DMS114 treated with DMSO at 0.1 percent for 48 hours (cell line): ENCODE data around the gene CLDN16.

ENCODE experiments used
- DNase-seq: peaks from one replicate; lab custom pipeline; 2025; ENCODE audit not compliant: unreplicated experiment; lab: John Stamatoyannopoulos, UW

CLDN16 gene

DNA sequence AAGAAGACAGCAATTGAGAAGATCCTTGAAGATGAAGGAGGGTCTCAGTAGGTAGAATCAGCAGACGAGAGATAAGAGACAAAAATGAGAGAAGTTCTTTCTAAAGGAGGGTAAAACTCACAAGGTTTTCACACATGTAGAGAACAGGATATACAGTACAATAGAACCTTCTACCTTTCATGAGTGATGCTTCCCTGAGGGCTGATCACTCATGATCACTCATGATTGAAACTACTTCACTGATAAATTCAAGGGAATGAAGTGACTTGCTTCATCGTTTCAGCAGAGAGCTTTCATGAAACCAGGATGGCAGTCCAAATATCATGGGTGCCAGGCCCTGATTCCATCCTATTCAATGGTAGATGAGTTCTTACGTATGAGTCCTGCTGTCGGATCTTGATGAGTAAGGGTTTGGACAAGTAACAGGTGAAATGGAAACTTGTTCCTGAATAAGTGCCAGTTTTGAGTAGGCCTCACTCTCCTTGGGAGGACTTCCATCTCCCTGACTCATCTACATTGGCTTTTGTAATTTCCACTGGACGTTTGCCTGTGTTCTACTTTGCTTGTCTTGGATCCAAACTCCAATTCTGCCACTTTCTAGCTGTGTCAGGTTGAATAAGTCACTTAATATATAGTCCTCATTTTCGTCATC is 9.6 kb upstream of the CLDN16 start:
- no peak for DNase-seq

DNA sequence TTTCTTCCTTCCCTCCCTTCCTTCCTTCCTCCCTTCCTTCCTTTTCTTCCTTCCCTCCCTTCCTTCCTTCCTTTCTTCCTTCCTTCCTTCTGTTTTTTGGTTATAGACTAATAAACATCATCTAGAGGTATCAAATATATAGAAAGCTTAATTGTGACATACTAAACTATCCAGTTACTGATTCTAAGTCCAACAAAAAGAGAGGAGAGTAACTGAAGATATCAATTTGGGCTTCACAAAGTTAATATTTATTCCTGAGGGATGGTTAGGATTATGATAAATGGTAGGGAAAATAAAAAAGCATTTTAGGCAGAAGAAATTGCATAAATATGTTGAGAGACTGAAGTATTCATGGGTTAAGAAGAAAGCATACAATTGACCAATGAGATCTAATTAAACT is 7.8 kb upstream of the CLDN16 start:
- no peak for DNase-seq

DNA sequence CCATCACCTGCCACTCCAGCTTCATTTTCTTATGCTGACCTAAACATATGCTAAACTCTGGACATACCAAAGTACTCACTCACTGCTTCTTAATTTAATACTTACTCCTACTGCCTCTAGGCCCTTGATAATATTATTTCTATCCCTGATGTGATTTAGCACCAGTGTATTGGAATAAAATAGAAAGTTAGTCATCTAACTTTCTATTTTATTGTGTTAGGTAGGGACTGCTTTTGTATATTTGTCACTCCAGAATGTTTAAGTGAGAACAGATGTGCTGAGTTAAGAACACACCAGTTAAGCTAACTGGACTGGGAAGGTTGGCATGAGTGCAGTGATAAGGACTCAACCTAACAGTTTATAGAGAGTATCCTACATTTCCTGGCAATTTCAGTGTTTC is 6.5 kb upstream of the CLDN16 start:
- DNase-seq, result no peak

DNA sequence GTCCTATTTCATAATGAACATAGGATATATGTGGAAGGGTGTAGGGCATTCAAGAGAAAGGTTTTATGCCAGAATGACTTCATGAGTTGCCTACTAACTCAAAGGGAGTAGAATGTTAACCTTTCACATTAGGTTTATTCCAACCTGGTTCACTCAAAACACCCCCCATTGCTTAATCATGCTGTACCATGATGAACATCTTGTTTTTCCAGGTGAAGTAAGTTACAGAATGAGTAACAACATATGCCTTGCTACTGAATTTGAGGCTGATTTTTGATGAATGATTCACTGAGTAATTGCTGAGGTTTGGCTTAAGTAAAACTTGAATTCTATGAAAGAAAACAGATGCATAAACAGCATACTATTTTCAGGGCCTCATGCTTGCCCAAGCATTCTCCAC is 5.9 kb upstream of the CLDN16 start:
- no peak for DNase-seq

DNA sequence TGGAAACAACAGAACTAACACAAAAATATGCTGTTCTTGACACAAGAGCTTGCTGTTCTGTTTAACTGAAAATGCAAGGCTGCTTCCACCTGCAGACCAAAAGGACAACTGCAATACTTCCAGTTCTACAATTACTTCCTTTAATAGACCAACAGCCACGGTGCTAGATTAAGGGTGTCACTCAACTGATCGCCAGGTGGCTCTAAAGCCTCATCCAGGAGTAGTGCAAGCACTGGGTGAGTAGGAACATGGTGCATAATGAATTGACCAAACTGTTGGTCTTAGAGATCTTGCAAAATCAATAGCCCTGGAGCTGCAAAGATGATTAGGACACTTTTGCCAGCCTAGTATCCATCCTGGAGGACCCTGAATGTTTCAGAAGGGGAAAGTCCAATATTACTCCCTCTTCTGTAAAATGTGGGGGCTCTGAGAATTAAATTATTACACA is 3.6 kb upstream of the CLDN16 start:
- peak; percentile 5 for DNase-seq

DNA sequence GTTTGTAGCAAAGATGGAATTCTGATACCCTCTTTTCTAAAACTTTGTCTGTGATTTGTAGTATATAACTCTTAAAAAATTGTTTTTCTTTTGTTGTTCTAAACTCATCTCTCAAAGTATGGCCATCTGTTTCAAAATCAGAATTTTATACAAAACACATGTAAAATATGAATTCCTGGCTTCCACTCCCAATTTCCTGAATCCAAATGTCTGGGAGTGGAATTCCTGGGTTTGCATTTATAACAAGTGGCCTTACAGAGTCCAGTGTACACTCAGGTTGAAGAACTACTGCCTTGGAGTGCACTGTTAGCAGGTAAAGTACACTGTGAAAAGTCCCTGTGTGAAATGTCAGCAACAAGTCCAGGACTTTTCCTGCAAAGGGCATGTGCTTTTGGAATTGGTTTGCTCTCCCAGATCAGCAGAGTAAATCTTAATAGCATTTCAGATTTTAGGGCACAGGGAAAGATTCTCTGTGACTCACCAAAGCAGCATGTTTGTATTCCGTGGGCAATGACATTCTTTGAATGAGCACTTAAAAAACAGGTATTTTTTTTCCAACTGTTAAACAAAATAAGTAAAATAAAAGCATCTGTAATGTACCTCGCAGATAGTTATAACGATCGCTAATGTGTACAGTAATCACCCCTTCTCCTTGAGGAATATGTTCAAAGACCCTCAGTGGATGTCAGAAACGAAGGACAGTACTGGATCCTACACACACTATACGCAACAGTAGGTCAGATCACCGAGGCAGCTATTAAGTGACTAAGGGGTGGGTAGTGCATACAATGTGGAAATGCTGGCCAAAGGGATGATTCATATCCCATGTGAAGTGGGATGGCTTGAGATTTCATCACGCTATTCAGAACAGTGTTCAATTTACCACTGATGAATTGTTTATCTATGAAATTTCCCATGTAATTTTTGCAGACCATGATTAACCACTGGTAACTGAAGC is 2.0 kb upstream of the CLDN16 start:
- DNase-seq, result no peak

DNA sequence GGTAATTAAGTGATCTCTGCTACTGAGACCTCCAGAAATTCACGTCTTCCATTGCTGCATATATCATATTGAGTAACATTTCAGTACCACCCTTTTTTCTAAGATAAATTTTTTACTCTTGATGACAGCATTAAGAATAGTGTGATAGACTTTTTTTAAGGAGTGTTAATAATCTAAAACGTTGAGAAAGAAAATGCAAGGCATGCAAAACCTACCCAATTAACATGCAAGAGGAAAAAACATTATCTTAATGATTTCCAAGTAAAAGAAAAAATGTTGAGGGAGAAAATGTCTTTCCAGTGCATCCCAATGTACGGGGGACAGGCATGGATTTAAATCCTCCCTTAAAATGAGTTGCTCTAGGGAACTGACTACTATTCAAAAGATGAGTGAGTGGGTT is 740 bp downstream of the CLDN16 start:
- no peak for DNase-seq

DNA sequence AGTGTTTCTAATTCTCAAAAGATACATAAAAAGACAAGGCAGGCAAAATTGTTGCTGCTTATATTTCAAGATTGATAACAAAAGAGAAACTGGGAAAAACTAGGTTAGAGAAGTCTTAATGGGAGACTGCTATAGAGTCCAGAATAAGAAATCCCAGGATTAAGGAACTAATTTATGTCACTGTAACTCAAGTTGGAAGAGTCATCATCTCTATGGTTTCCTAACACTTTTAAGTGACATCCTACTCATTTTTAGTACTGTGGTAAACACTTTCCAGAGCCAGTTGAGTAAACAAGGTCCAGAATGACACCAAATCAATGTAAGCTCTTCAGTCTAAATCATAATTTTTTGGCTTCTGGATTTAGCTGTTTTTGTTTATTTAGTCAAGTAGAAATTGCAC is 8.0 kb downstream of the CLDN16 start:
- no peak for DNase-seq

DNA sequence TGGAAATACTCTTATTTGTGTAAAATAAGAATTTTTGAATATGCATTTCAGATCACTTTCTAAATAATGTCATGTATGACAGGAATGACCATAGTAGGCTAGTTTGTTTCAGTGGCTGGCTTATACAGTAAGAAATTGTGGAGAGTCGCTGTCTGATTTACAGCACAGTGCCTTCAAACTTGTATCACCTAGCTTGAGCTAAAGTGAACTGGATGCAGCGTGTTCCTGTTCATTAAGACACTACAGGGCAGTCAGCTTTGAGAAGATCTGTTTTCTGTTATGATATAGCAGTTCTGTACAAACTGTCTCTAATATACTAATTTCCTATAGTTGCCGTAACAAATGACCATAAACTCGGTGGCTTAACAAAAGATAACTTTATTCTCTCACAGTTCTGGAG is 9.9 kb downstream of the CLDN16 start:
- no peak for DNase-seq

DNA sequence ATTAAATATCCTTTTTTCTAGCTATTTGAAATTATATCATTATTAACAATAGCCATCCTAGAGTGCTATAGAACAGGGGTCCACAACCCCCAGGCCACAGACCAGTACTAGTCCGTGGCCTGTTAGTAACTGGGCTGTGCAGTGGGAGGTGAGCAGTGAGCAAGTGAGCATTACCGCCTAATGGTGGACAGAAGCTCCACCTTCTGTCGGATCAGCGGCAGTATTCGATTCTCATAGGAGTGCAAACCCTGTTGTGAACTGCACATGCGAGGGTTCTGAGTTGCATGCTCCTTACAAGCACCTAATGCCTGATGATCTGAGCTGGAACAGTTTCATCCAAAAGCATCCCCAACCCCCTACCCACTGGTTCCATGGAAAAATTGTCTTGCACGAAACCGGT is 11.7 kb downstream of the CLDN16 start:
- no peak for DNase-seq

DNA sequence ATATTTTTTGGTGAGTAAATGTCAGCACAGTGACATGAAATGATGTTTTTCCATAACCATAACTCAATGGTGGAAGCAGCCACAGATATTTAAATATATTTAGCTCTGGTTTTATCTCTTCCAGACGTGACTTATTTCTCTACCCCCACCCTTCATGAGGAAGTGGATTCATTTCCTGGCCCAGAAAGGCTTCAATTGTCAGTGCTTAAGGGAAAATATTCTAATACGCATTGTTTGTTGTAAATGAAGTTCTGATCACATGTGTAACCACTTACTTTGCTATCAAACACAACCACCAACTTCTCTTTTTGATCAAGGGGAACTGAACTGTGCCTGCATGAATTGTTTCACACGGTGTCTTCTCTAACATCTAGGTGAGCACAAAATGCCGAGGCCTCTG is 14.0 kb downstream of the CLDN16 start:
- DNase-seq, result no peak

DNA sequence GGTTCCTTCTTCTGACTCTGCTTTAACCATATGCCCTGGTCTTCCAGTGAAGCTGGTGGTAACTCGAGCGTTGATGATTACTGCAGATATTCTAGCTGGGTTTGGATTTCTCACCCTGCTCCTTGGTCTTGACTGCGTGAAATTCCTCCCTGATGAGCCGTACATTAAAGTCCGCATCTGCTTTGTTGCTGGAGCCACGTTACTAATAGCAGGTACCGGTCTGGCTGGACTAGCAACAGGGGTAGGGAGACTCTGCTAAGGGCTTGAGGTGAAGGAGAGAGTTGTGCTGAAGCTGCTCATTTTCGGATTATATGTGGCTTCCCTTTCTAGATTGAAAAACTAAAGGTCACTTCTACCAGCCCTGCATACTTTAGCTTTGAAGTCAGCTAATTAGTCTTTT is 16.8 kb downstream of the CLDN16 start:
- no peak for DNase-seq

DNA sequence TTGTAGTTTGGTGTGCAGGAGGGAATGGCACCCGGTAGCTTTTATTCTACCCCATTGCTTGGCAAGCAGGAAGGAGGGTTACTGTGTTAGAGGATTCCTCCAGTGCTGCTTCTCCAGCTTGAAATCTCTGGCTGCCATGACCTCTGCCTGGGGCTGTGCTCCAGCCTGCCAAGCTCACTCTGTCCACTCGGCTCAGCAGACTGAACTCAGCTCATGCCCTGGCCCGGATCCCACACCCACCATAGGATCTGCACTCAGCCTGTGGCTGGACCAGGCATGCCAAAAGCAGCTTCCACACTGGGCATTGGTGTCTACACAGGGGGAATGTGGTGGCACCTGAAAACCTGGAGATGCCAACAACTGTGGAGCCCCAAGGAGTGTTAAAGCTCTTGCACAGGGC is 26.3 kb downstream of the CLDN16 start:
- DNase-seq, result no peak

DNA sequence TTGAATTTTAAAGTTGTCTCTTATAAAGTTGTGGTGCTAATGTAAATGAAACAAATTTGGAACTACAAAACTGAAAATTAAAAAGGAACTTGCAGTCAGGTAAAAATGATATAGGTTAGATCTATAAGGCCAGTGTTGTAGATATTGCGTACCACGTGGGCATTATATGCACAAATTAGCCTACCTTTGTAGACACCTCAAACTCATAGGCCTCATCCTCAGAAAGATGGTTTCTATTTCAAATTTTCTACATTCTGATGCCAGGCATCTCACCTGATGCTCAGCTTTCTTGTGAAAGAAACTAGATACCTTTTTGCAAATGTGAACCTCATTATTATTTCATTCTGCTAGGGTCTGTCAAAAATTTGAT is 36.1 kb downstream of the CLDN16 start:
- no peak for DNase-seq

DNA sequence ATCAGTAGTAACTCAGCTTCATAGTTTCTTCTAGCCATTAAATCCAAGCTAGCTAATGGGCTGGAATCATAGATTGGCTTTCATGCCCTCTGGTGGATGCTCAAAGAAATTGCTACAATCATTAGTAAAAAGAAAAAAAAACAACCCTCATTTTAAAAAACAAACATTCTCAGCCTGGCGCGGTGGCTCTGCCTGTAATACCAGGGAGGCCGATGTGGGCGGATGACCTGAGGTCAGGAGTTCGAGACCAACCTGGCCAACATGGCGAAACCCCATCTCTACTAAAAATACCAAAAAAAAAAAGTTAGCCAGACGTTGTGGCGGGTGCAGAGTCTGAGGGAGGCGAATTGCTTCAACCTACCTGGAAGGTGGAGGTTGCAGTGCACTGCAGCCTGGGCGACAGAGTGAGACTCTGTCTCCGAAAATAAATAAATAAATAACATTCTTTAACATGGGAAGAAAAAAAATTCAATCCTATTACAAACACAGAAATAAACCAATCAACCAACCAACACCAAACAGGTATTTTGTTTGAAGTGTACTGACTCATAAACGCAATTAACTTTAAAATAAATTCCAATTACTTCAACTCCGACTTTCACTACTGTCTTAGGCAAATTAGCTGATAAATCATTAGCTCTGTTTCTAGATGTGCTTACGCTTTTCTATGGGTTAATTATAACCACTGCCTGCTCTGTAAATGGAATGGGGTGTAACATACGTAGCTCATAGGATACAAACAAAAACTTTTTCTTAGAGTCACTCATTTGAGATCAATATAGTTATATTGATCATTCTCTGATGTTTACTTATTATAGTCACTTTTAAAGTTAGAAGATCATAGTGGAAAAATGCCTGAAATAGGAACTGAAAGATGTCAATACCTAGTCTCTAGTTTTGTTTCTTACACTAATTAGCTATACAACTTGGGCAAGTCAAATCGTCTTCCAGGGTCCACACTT is 36.8 kb downstream of the CLDN16 start:
- peak; percentile 52 for DNase-seq

DNA sequence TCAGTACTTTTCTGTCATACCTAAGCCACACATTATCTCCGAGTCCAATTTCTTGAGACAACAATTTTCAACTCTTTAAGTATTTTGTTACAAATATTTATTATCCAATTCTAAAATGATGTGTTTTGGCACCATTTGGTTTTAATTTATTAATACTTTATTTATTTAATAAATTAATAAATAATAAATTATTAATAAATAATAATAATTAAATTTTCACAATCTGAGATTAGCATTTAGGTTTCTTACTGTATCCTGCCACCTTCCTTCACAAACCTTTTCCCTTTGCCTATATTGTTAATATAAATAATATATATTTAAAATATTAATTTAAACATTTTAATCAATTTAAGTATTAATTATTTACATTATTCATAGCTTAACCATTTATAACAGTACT is 37.9 kb downstream of the CLDN16 start:
- DNase-seq, result no peak

DNA sequence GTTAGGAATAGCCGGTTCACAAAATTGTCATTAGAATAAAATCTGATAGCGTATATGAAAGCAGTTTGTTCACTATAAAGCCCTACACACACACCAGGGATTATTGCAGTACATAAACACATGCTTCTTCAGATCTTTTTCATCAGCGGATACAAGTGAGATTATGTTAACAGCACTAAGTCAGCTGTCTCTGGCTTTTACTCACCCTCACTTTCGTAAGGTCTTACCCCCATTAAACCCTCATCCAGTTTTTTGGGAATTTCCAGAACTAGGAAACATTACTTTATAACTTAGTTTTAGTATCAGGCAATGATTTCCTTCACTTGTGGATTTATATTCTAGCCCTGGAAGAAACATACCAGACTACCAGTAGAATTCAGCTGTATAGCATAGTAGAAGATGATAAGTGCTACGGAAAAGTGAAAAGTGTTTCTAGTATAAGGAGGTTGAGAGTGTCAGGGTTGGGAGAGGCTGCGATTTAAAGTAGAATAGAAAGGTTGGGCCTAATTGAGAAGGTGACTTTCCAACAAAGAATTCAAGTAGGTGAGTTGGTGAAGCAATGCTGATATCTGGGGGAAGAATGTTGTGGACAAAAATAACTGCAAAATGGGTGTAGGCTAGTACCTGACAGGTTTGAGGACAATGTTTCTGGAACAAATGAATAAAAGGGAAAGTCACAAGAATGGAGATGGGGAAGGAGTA is 39.0 kb downstream of the CLDN16 start:
- DNase-seq, result no peak

DNA sequence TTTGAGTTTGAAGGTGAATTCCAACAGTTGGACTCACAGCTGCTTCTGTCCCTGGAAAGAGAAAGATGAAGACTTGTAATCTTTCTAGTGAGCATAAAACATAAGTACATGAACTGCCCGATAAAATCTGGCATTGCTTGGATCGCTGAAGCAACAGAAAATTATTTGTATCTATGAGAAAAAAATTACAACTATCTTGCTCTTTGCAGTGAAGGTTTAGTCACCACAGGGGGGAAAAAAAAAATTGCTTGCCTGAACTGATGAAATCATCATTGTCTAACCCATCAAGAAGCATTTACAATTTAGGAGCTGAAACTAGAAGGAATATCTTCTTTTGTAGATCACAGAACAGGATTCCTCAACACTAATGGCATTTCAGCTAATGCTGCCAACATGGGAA is 41.7 kb downstream of the CLDN16 start:
- no peak for DNase-seq

DNA sequence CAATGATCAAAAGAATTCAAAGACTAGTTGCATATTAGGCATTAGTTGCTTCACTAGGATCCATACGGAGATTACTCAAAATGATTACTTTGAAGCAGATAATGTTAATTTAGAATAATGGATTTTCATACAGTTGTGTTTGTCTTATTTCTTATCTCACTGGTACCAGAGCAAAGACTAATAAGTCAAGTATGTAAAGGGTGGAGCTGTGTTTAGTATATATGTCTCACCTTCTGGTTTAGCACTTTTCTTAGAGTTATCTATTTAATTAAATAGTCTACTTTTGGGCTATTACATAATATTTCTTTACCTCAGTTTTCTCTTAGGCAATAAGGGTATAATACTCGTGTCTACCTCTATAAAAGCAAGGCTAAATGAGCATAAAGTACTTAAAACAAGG is 42.9 kb downstream of the CLDN16 start:
- no peak for DNase-seq

DNA sequence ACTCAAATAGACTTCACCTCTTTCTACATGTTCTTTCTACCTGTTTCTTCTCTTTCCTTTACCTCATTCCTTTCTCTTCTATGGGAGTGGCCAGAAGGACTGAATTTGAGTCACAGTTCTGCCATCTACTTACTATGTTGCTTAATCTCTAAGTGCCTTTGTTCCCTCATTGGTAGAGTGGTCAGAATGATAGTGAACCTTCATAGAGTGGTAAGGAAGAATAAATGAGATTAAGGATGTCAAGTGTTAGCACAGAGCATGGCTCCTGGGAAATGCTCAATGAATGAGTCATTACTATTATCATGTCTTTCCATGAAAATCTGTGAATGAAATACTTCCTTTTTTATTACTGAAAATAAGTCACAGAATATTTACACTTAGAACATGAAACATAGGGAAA is 44.3 kb downstream of the CLDN16 start:
- no peak for DNase-seq

DNA sequence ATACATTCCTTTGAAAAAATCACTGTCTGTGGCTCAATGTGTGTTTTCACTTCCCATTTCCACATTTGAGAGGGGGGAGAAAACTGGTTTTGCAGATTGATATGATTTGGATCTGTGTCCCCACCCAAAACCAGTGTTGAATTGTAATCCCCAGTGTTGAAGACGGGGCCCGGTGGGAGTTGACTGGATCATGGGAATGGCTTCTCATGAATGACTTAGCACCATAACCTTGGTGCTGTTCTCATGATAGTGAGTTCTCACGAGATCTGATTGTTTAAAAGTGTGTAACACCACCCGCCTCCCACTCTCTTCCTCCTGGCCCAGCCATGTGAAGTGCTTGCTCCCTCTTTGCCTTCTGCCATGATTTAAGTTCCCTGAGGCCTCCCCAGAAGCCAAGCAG is 45.7 kb downstream of the CLDN16 start:
- no peak for DNase-seq
